ENCODE data around the gene PLD3. TPM values are rescaled to one million over a fixed set of nuclear protein-coding genes. Genes with fewer than 3 reads are reported as not detected.

Gene PLD3
- total RNA-seq, 1 experiment from 2014 or later = 95.4 TPM

DNA sequence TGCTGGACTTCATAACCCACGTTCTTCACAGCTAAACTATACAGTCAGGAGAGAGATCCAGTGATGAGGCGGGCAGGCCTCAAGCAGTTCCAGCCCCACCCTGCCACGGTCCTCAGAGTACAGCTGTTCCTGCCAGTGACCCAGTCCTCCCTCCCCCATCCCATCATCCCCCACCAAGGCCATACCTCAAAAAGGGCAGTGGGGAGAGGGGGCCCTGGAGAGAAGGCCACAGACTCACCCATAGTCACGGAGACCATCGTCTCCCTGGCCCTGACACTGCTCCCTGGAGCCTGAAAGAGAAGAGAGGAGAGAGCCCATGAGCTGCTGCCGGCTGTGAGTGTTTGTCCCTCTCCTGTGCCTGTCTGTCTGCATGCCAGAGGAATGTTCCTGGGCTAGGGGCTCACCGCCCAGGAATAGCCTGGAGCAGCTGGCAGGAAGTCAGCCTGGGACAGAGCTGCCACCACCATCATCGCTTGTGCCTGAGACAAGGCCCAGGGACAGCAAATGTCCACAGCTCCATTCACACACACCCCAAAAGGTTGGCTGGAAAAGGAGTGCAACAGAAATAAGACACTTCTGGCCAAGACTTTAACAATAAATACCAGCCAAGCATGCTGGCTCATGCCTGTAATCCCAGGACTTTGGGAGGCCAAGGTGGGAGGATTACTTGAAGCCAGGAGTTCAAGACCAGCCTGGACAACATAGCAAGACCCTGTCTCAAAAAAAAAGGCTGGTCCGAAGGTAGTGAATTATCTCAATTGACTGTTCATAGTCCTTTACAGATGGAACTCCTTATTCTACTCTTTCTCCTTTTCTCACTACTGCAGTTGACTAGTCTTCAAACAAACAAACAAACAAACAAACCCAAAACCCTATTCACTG, 6.7 kb upstream of the PLD3 start:
- Histone ChIP-seq H3K79me2 (ENCODE audit: low read length) (peaks cover 4% of the 10 kb centered on the region), H3K27me3 (ENCODE audit: low read length) (no peaks in the 10 kb centered on the region), H3K4me3 (ENCODE audit: low read length) (no peak overlapping the region), H4K20me1 (ENCODE audit: low read length) (no peaks in the 10 kb centered on the region), H3K9me3 (ENCODE audit: low read length) (no peaks in the 10 kb centered on the region), H2AFZ (ENCODE audit: low read length) (no peak overlapping the region), H3K36me3 (ENCODE audit: low read depth, low read length) (no peaks in the 10 kb centered on the region), H3K9ac (ENCODE audit: low read length) (no peak overlapping the region), H3K27ac (ENCODE audit: low read length) (no peak overlapping the region), H3F3A (ENCODE audit: low read length, unreplicated experiment) (no peaks in the 10 kb centered on the region), H3K4me2 (ENCODE audit: low read length) (no peak overlapping the region), H3K4me1 (ENCODE audit: insufficient read depth, low read length) (no peaks in the 10 kb centered on the region), H3K9me2 (replicated peaks; ENCODE audit: low read length) (no peaks in the 10 kb centered on the region)
- no TSS peak for BruUV-seq (replicated peaks)
- DNase-seq (no peak), ATAC-seq (no peak)
- TF ChIP-seq EZH2 (IDR thresholded peaks at IDR 0.05; ENCODE audit: low read length, unreplicated experiment) (no peak), EZH2phosphoT487 (IDR thresholded peaks at IDR 0.05; ENCODE audit: borderline replicate concordance, low read length) (no peak)
- TF ChIP-seq, protein P1, sequence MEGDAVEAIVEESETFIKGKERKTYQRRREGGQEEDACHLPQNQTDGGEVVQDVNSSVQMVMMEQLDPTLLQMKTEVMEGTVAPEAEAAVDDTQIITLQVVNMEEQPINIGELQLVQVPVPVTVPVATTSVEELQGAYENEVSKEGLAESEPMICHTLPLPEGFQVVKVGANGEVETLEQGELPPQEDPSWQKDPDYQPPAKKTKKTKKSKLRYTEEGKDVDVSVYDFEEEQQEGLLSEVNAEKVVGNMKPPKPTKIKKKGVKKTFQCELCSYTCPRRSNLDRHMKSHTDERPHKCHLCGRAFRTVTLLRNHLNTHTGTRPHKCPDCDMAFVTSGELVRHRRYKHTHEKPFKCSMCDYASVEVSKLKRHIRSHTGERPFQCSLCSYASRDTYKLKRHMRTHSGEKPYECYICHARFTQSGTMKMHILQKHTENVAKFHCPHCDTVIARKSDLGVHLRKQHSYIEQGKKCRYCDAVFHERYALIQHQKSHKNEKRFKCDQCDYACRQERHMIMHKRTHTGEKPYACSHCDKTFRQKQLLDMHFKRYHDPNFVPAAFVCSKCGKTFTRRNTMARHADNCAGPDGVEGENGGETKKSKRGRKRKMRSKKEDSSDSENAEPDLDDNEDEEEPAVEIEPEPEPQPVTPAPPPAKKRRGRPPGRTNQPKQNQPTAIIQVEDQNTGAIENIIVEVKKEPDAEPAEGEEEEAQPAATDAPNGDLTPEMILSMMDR (conservative IDR thresholded peaks at IDR 0.05; ENCODE audit: low read depth, low read length) = no peak
- intact Hi-C loops (cut with micrococcal nuclease) = no loop called here
- CTCF ChIA-PET = no interaction called here
- POLR2A ChIA-PET (ENCODE audit: unreplicated experiment) = no interaction called here

DNA sequence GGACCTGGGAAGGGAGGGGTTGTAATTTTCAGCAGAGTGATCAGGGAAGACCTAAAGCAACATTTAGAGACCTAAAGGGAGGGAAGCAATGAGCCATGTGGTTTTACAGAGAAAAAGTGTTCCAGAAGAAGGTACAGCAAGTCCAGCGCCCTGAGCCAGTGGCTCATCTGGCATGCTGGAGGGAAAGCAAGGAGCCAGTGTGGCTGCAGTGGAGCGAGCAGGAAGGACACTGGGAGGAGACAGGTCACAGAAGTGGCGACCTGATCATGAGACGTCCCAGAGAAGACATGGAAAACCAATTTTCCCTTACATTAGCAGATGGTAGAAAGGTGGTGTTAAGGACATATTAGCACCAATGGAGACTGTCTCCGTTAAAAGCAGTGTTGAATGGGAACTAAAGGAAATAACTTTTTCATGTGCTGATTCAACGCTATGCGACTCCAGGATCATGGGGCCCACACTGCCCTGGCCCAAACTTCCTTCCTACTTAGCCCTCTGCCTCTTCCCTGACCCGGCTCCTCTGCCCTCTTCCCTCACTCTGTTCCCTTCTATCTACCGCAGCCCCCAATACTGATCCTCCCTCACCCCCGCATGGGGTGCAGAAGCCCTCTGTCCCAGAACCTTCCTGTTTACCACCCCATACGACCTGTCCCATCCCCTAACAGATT, 5.7 kb upstream of the PLD3 start:
- intact Hi-C loops (cut with micrococcal nuclease) = no loop called here
- H3K79me2 ChIP-seq (ENCODE audit: low read length) = peaks cover 13% of the 10 kb centered on the region
- no peaks in the 10 kb centered on the region for H4K20me1 ChIP-seq (ENCODE audit: low read length)
- ATAC-seq = no peak
- ChIA-PET CTCF (no interaction called here), POLR2A (ENCODE audit: unreplicated experiment) (no interaction called here)
- H3K27me3 ChIP-seq (ENCODE audit: low read length) = no peaks in the 10 kb centered on the region
- no peaks in the 10 kb centered on the region for H3K4me1 ChIP-seq (ENCODE audit: insufficient read depth, low read length)
- no peak overlapping the region for H2AFZ ChIP-seq (ENCODE audit: low read length)
- no peak overlapping the region for H3K4me2 ChIP-seq (ENCODE audit: low read length)
- H3K9me2 ChIP-seq (replicated peaks; ENCODE audit: low read length) = no peaks in the 10 kb centered on the region
- TF ChIP-seq EZH2 (IDR thresholded peaks at IDR 0.05; ENCODE audit: low read length, unreplicated experiment) = no peak
- TF ChIP-seq EZH2phosphoT487 (IDR thresholded peaks at IDR 0.05; ENCODE audit: borderline replicate concordance, low read length) = no peak
- TF ChIP-seq, protein P1 (conservative IDR thresholded peaks at IDR 0.05; ENCODE audit: low read depth, low read length) = no peak
- no peak overlapping the region for H3K9ac ChIP-seq (ENCODE audit: low read length)
- H3K9me3 ChIP-seq (ENCODE audit: low read length) = no peaks in the 10 kb centered on the region
- BruUV-seq (replicated peaks) = no TSS peak
- H3K27ac ChIP-seq (ENCODE audit: low read length) = no peak overlapping the region
- H3K36me3 ChIP-seq (ENCODE audit: low read depth, low read length) = no peaks in the 10 kb centered on the region
- no peak overlapping the region for H3K4me3 ChIP-seq (ENCODE audit: low read length)
- H3F3A ChIP-seq (ENCODE audit: low read length, unreplicated experiment) = no peaks in the 10 kb centered on the region
- no peak for DNase-seq

DNA sequence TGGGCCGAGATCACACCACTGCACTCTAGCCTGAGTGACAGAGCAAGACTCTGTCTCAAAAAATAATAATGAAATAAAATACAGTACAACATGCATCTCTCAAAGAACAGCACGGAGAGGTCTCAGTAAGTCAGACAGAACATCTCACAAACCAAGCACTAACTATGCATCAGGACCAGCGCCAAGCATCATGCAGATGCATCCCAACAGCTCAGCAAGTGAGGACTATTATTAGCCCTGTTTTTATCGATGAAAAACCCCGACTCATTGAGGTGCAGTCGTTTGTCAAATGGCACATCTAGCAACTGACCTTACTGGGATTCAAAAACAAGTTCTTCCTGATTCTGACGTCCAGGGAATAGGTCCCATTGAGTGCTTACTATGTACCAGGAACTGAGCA, 4.1 kb upstream of the PLD3 start:
- no peak for DNase-seq
- Histone ChIP-seq H3K36me3 (ENCODE audit: low read depth, low read length) (no peaks in the 10 kb centered on the region), H3K4me3 (ENCODE audit: low read length) (no peak overlapping the region), H3K9ac (ENCODE audit: low read length) (no peak overlapping the region), H3K79me2 (ENCODE audit: low read length) (peaks cover 23% of the 10 kb centered on the region), H3K4me1 (ENCODE audit: insufficient read depth, low read length) (no peaks in the 10 kb centered on the region; the same call in 1 of the 2 replicates), H3K9me2 (replicated peaks; ENCODE audit: low read length) (no peaks in the 10 kb centered on the region), H3K27me3 (ENCODE audit: low read length) (no peaks in the 10 kb centered on the region), H2AFZ (ENCODE audit: low read length) (no peak overlapping the region), H3K27ac (ENCODE audit: low read length) (no peak overlapping the region), H3K9me3 (ENCODE audit: low read length) (no peaks in the 10 kb centered on the region), H4K20me1 (ENCODE audit: low read length) (no peaks in the 10 kb centered on the region), H3K4me2 (ENCODE audit: low read length) (no peak overlapping the region), H3F3A (ENCODE audit: low read length, unreplicated experiment) (no peaks in the 10 kb centered on the region)
- POLR2A ChIA-PET (ENCODE audit: unreplicated experiment) = no interaction called here
- no peak for ATAC-seq
- TF ChIP-seq EZH2phosphoT487 (IDR thresholded peaks at IDR 0.05; ENCODE audit: borderline replicate concordance, low read length) (no peak), EZH2 (IDR thresholded peaks at IDR 0.05; ENCODE audit: low read length, unreplicated experiment) (no peak)
- TF ChIP-seq, protein P1 (conservative IDR thresholded peaks at IDR 0.05; ENCODE audit: low read depth, low read length) = no peak
- BruUV-seq (replicated peaks) = no TSS peak
- intact Hi-C loops (cut with micrococcal nuclease) = no loop called here
- CTCF ChIA-PET = no interaction called here
